Heart right ventricle (tissue), 16 donors: ENCODE results near the gene SSBP2. TPM values are rescaled to one million over a fixed set of nuclear protein-coding genes. Genes with fewer than 3 reads are reported as not detected.
A peak's percentile ranks its signal among the peaks of the same experiment; 100 is the strongest.

Source experiments
- ATAC-seq, 8 donors: fragments of 200-7000 bp; cut with Tn5 transposase; one replicate each; pipeline ENCODE4 v1.9.1; 2020; ENCODE audit warnings: mild to moderate bottlenecking in 8 of 8, moderate library complexity in 8 of 8, moderate number of reproducible peaks in 1 of 8
- DNase-seq, 2 donors: peaks; one replicate each; pipeline ENCODE4 v3.0.0-alpha.2; 2020
- H3K27ac ChIP-seq, 10 donors: fragments of 200-600 bp; sonication (generic) in 2 of 10; one replicate each; pipeline versions ENCODE4 v1.5.0 to v1.8.0; 2020 to 2022; ENCODE audit warnings: mild to moderate bottlenecking in 3 of 10
- H3K27me3 ChIP-seq, 7 donors: fragments of 200-600 bp; one replicate each; pipeline ENCODE4 v1.8.0; 2021 to 2022; ENCODE audit warnings: mild to moderate bottlenecking in 2 of 7
- H3K36me3 ChIP-seq, 9 donors: fragments of 200-600 bp; sonication (generic) in 1 of 9; one replicate each; pipeline versions ENCODE4 v1.5.0 to v1.8.0; 2020 to 2022; ENCODE audit warnings: mild to moderate bottlenecking in 2 of 9
- H3K4me1 ChIP-seq, 9 donors: fragments of 200-600 bp; sonication (generic) in 1 of 9; one replicate each; pipeline versions ENCODE4 v1.5.0 to v1.8.0; 2020 to 2022; ENCODE audit warnings: mild to moderate bottlenecking in 4 of 9
- H3K4me3 ChIP-seq, 10 donors: fragments of 200-600 bp; sonication (generic) in 2 of 10; one replicate each; pipeline versions ENCODE4 v1.5.0 to v1.8.0; 2020 to 2022; ENCODE audit warnings: mild to moderate bottlenecking in 7 of 10, moderate library complexity in 2 of 10
- H3K9me3 ChIP-seq, 11 donors: fragments of 200-600 bp in 10 of 11; sonication (generic) in 2 of 11; one replicate each; pipeline versions ENCODE4 v1.5.0 to v1.8.0; 2013 to 2022; ENCODE audit warnings: mild to moderate bottlenecking in 2 of 11, control low read depth in 1 of 11, moderate library complexity in 1 of 11
- CTCF ChIP-seq, 9 donors: fragments of 200-600 bp; sonication (generic) in 2 of 9; IDR thresholded peaks; one replicate each; pipeline versions ENCODE4 v1.5.0 to v1.8.0; 2021 to 2022; ENCODE audit warnings: antibody characterized with exemption in 9 of 9, mild to moderate bottlenecking in 5 of 9, moderate library complexity in 1 of 9
- WGBS, 2 donors: extraction: QIAGEN DNeasy Blood & Tissue Kit; methylation state at CpG; one replicate each; pipeline ENCODE4 v1.1.7; 2013; ENCODE audit warnings: inconsistent platforms in 1 of 2; 5-methylcytosine and 5-hydroxymethylcytosine counted together
- intact Hi-C, 10 donors: fragments of 100-400 bp; cut with DNase I; formaldehyde crosslinking; loops; one replicate each; pipeline versions ENCODE4 v1.11.1 to v1.14.2; 2022
- polyA plus RNA-seq, 2 donors: library from polyadenylated mRNA; stranded (reverse); fragments of 200-250 nt; gene quantifications; one replicate each; pipeline ENCODE4 v1.2.3, GENCODE V29; 2013
- total RNA-seq, 10 donors: library from RNA; stranded (reverse); fragmentation: NEBNext Ultra II Directional in 3 of 10; extraction: Animal tissue kit (Norgen Biotek cat#: 25700) in 3 of 10; gene quantifications; one replicate each; pipeline versions ENCODE4 v1.2.1 to v1.2.4, GENCODE V29; 2021 to 2023
- donor health status: Arrhythmogenic right ventricular cardiomyopathy.
- donor health status: ischemic (EF 13 %, LVEDD 7.1; RV severe dilation, severe dysfunction).
- donor health status: healthy with polysubstance abuse.
- donor health status: DM: no; HTN: yes; CAD: no.
- donor health status: DM: no; HTN: no; CAD: no.
- donor health status: ischemic (EF 25% LVEDD 6.9; RV normal size, moderate dysfunction).
- donor health status: ischemic (EF 25% LVEDD 5.7; RV mildly dilated, moderate dysfunction).
- donor health status: healthy.
- donor health status: DM: yes; HTN: yes; CAD: no.
- donor health status: Ischemic cardiomyopathy.
- donor health status: ischemic (EF 35%, LVEDD 5.7; RV mildly dilated, moderate dysfunction).
- donor health status: nonischemic (EF 11% LVEDD 7.7; RV severe dilation, severe dysfunction).
- donor health status: DM: yes; HTN: yes; CAD: no.
- donor health status: PGD.
- donor health status: ischemic (EF 29% LVEDD 5.4; RV normal size, mild dysfunction).
- donor health status: nonischemic (EF 23%, LVEDD 6.1; RV moderate dilation, normal function).

SSBP2 gene
- total and polyA plus RNA-seq, 12 donors, result 24.2 to 85.9 (median 52.0) TPM

DNA sequence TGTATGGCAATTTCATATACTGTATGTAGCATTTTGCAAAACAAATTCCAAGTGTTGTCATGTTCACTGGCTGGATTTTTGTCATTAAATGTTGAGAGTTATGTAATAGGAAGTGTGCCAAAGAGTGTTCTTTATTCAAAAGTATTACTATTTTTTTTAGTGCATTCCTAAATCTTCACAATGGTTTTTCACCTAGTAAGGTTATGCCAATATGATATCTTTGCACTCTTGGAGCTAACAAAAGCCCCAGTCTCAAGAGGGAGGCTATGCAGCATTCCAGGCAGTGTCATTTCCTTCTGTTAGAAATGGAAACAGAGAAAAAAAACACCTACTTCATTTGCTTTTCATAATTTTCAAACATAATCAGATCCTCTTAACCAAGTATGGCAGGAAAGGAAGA, 5.1 kb upstream of the SSBP2 start:
- DNase-seq (no peak), ATAC-seq (no peak)
- H3K9me3 ChIP-seq, result no peaks in the 10 kb centered on the region
- no peak for TF ChIP-seq CTCF (IDR thresholded peaks at IDR 0.05)
- H3K4me3 ChIP-seq, result no peak overlapping the region
- no peaks in the 10 kb centered on the region for H3K36me3 ChIP-seq
- H3K27me3 ChIP-seq, result no peaks in the 10 kb centered on the region
- peak overlapping the region in 6 of 10 donors; percentile 19 to 68 (median 38) for H3K27ac ChIP-seq
- intact Hi-C loops, result loop anchor here in 3 of 10 donors (2.0 to 10.0 kb wide), 4 partner anchors 21 to 409 kb away; partner anchors contain the start of gene ATG10 (in 1 of the 3)
- H3K4me1 ChIP-seq, result peaks cover 0 to 54% (median 29%) of the 10 kb centered on the region in 9 donors

DNA sequence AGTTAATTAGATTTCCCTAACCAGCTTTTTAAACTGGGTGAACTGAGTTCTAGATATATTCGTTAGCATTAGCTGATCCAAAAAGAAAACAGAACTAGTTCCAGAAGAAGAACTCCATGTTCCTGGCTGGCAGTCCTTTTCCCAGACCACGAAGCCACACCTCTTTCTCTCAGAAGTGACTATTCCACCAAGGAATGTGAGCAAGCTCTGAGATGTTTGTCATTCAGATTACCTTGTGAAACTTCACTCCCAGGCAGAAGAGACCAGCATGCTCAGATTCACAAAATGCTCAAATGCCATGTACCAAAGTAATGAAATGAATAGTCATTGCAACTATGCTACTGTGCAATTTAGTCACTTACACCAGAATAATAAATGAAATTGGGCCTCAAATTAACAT, 4.4 kb upstream of the SSBP2 start:
- Histone ChIP-seq H3K27ac (peak overlapping the region; percentile 19 to 68 (median 32)), H3K36me3 (no peaks in the 10 kb centered on the region), H3K4me1 (peaks cover 0 to 54% (median 29%) of the 10 kb centered on the region in 9 donors), H3K4me3 (no peak overlapping the region), H3K9me3 (no peaks in the 10 kb centered on the region), H3K27me3 (no peaks in the 10 kb centered on the region)
- 12 to 14% methylated on average over 2 of the region's 2 CpGs for WGBS, 2 donors
- no peak for TF ChIP-seq CTCF (IDR thresholded peaks at IDR 0.05)
- ATAC-seq (peak in 1 of 8 donors; percentile 1), DNase-seq (no peak)
- intact Hi-C loops, result loop anchor here in 3 of 10 donors (10.0 kb wide), 3 partner anchors 219 to 409 kb away; partner anchors contain the start of gene ATG10 (in 1 of the 3)

- Histone ChIP-seq H3K27me3 (no peaks in the 10 kb centered on the region), H3K36me3 (no peaks in the 10 kb centered on the region), H3K27ac (peak overlapping the region in 5 of 10 donors; percentile 31 to 68 (median 41)), H3K9me3 (no peaks in the 10 kb centered on the region), H3K4me1 (peaks cover 0 to 49% (median 29%) of the 10 kb centered on the region in 9 donors), H3K4me3 (no peak overlapping the region)
- WGBS, 2 donors, result 75 to 87% methylated on average over 2 of the region's 2 CpGs
- intact Hi-C loops, result loop anchor here in 8 of 10 donors (5.0 to 10.0 kb wide), 8 partner anchors 33 to 410 kb away; partner anchors contain the start of gene ATG10 (in 4 of the 8)
- DNase-seq (no peak), ATAC-seq (no peak)
- TF ChIP-seq CTCF (IDR thresholded peaks at IDR 0.05), result no peak
These were observed 3.7 kb upstream of the SSBP2 start for GRCh38 chr5:81754621-81755020.

- peak overlapping the region in 3 of 10 donors; percentile 98 to 100 (median 99) for H3K27ac ChIP-seq
These were observed 2.5 kb upstream of the SSBP2 start for GRCh38 chr5:81753429-81753828.

More at GRCh38 chr5:81753429-81753828, 2.5 kb upstream of the SSBP2 start:
- H3K4me3 ChIP-seq, result no peak overlapping the region
- H3K4me1 ChIP-seq, result peaks cover 0 to 57% (median 37%) of the 10 kb centered on the region in 9 donors
- DNase-seq (no peak), ATAC-seq (no peak)
- intact Hi-C loops, result loop anchor here in 9 of 10 donors (2.0 to 10.0 kb wide), 9 partner anchors 34 to 411 kb away; partner anchors contain the start of gene ATG10 (in 4 of the 9)
- no peaks in the 10 kb centered on the region for H3K27me3 ChIP-seq
- no peaks in the 10 kb centered on the region for H3K9me3 ChIP-seq
- 76 to 79% methylated on average over 2 of the region's 2 CpGs for WGBS, 2 donors
- H3K36me3 ChIP-seq, result no peaks in the 10 kb centered on the region
- TF ChIP-seq CTCF (IDR thresholded peaks at IDR 0.05), result no peak
